ENCODE data around the gene GPR108. TPM values are rescaled to one million over a fixed set of nuclear protein-coding genes. Genes with fewer than 3 reads are reported as not detected.
A peak's percentile ranks its signal among the peaks of the same experiment; 100 is the strongest.

The GPR108 gene
- total and polyA plus RNA-seq, 2 of the 13 experiments (the other 11 are each of a cell fraction or from before 2014, with no cell fraction given) = 36.4 to 63.0 TPM

DNA sequence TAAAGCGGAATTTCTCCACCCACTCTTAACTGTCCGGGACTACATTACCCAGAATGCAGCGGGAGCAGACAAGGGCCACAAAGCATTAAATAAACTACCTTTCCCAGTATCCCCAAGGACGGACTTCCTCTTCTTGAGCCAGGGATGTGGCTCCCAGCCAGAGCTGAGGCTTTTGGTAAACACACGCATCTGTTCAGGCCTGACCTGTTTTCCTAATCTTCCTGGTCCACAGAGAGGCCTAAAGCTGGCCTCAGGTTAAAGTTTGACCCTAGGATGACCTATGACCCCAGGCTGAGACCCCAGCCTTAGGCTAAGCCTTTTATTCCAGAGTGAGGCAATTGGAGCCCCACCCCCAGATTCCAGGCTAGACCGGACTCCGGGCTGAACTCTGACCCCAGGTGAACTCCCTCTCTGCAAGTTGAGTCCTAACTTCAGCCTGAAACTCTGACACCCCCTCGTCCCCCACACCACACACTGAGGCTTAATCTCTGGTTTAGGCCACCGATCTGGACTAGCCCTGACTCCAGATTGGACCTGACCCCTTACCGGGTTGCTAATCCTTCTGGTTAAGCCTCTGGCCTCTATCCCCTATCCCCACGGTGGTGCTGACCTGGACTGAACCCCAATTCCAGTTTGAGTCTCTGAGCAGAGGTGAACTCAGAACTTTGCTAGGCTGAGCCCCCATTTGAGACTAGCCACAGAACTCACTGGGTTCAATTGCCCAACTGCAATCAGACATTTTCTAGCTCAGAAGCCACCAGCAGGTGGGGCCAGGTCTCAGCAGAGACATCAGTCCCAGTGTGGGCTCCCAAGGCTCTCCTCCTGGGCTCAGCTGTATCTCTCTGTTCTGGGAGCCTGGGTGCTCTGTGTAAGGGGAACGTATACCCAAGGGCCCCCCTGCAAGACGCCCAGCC is 750 bp upstream of the GPR108 start (continued):
- TF ChIP-seq, protein P1, sequence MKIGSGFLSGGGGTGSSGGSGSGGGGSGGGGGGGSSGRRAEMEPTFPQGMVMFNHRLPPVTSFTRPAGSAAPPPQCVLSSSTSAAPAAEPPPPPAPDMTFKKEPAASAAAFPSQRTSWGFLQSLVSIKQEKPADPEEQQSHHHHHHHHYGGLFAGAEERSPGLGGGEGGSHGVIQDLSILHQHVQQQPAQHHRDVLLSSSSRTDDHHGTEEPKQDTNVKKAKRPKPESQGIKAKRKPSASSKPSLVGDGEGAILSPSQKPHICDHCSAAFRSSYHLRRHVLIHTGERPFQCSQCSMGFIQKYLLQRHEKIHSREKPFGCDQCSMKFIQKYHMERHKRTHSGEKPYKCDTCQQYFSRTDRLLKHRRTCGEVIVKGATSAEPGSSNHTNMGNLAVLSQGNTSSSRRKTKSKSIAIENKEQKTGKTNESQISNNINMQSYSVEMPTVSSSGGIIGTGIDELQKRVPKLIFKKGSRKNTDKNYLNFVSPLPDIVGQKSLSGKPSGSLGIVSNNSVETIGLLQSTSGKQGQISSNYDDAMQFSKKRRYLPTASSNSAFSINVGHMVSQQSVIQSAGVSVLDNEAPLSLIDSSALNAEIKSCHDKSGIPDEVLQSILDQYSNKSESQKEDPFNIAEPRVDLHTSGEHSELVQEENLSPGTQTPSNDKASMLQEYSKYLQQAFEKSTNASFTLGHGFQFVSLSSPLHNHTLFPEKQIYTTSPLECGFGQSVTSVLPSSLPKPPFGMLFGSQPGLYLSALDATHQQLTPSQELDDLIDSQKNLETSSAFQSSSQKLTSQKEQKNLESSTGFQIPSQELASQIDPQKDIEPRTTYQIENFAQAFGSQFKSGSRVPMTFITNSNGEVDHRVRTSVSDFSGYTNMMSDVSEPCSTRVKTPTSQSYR (CRISPR knock-in tag; IDR thresholded peaks at IDR 0.05; ENCODE audit: borderline replicate concordance) = no peak
- TF ChIP-seq ZNF766 (CRISPR knock-in tag; IDR thresholded peaks at IDR 0.05; ENCODE audit: borderline replicate concordance) = no peak
- no peak; the same call in 1 of the 2 replicates for TF ChIP-seq NFYB (CRISPR knock-in tag; IDR thresholded peaks at IDR 0.05)
- TF ChIP-seq ZNF660 (CRISPR knock-in tag; IDR thresholded peaks at IDR 0.05; ENCODE audit: borderline replicate concordance, low read depth) = no peak
- peak; percentile 19; the same call in 1 of the 2 replicates for TF ChIP-seq ZNF331 (CRISPR knock-in tag; IDR thresholded peaks at IDR 0.05)
- TF ChIP-seq, protein P2, sequence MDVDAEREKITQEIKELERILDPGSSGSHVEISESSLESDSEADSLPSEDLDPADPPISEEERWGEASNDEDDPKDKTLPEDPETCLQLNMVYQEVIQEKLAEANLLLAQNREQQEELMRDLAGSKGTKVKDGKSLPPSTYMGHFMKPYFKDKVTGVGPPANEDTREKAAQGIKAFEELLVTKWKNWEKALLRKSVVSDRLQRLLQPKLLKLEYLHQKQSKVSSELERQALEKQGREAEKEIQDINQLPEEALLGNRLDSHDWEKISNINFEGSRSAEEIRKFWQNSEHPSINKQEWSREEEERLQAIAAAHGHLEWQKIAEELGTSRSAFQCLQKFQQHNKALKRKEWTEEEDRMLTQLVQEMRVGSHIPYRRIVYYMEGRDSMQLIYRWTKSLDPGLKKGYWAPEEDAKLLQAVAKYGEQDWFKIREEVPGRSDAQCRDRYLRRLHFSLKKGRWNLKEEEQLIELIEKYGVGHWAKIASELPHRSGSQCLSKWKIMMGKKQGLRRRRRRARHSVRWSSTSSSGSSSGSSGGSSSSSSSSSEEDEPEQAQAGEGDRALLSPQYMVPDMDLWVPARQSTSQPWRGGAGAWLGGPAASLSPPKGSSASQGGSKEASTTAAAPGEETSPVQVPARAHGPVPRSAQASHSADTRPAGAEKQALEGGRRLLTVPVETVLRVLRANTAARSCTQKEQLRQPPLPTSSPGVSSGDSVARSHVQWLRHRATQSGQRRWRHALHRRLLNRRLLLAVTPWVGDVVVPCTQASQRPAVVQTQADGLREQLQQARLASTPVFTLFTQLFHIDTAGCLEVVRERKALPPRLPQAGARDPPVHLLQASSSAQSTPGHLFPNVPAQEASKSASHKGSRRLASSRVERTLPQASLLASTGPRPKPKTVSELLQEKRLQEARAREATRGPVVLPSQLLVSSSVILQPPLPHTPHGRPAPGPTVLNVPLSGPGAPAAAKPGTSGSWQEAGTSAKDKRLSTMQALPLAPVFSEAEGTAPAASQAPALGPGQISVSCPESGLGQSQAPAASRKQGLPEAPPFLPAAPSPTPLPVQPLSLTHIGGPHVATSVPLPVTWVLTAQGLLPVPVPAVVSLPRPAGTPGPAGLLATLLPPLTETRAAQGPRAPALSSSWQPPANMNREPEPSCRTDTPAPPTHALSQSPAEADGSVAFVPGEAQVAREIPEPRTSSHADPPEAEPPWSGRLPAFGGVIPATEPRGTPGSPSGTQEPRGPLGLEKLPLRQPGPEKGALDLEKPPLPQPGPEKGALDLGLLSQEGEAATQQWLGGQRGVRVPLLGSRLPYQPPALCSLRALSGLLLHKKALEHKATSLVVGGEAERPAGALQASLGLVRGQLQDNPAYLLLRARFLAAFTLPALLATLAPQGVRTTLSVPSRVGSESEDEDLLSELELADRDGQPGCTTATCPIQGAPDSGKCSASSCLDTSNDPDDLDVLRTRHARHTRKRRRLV (CRISPR knock-in tag; IDR thresholded peaks at IDR 0.05) = no peak
- TF ChIP-seq ETV6 (CRISPR knock-in tag; conservative IDR thresholded peaks at IDR 0.05) = no peak
- TF ChIP-seq POLR2AphosphoS5 (IDR thresholded peaks at IDR 0.05; ENCODE audit: low read depth, low read length) = no peak; the same call in 1 of the 2 replicates
- TF ChIP-seq NAIF1 (CRISPR knock-in tag; IDR thresholded peaks at IDR 0.05; ENCODE audit: borderline replicate concordance) = no peak
- TF ChIP-seq, protein P3, sequence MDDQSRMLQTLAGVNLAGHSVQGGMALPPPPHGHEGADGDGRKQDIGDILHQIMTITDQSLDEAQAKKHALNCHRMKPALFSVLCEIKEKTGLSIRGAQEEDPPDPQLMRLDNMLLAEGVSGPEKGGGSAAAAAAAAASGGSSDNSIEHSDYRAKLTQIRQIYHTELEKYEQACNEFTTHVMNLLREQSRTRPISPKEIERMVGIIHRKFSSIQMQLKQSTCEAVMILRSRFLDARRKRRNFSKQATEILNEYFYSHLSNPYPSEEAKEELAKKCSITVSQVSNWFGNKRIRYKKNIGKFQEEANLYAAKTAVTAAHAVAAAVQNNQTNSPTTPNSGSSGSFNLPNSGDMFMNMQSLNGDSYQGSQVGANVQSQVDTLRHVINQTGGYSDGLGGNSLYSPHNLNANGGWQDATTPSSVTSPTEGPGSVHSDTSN (CRISPR knock-in tag; IDR thresholded peaks at IDR 0.05; ENCODE audit: borderline replicate concordance) = no peak
- TF ChIP-seq, protein P4, sequence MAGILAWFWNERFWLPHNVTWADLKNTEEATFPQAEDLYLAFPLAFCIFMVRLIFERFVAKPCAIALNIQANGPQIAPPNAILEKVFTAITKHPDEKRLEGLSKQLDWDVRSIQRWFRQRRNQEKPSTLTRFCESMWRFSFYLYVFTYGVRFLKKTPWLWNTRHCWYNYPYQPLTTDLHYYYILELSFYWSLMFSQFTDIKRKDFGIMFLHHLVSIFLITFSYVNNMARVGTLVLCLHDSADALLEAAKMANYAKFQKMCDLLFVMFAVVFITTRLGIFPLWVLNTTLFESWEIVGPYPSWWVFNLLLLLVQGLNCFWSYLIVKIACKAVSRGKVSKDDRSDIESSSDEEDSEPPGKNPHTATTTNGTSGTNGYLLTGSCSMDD (CRISPR knock-in tag; IDR thresholded peaks at IDR 0.05) = no peak
- peak; percentile 96 for TF ChIP-seq ZNF143 (CRISPR knock-in tag; IDR thresholded peaks at IDR 0.05)
- TF ChIP-seq, protein P5, sequence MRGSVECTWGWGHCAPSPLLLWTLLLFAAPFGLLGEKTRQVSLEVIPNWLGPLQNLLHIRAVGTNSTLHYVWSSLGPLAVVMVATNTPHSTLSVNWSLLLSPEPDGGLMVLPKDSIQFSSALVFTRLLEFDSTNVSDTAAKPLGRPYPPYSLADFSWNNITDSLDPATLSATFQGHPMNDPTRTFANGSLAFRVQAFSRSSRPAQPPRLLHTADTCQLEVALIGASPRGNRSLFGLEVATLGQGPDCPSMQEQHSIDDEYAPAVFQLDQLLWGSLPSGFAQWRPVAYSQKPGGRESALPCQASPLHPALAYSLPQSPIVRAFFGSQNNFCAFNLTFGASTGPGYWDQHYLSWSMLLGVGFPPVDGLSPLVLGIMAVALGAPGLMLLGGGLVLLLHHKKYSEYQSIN (CRISPR knock-in tag; IDR thresholded peaks at IDR 0.05; ENCODE audit: borderline replicate concordance) = no peak
- peak; percentile 73; the same call in 1 of the 2 replicates for TF ChIP-seq ZNF205 (CRISPR knock-in tag; IDR thresholded peaks at IDR 0.05)
- 0 out of 2 replicates have a peak, but pooled peaks have one; percentile 65 for TF ChIP-seq IRF2 (CRISPR knock-in tag; IDR thresholded peaks at IDR 0.05)
- TF ChIP-seq, protein P6, sequence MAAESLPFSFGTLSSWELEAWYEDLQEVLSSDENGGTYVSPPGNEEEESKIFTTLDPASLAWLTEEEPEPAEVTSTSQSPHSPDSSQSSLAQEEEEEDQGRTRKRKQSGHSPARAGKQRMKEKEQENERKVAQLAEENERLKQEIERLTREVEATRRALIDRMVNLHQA (CRISPR knock-in tag; IDR thresholded peaks at IDR 0.05) = no peak
- no peak for TF ChIP-seq ZNF282 (IDR thresholded peaks at IDR 0.05; ENCODE audit: partially characterized antibody)
